Measurements from ENCODE around the gene CYP51A1. TPM values are rescaled to one million over a fixed set of nuclear protein-coding genes. Genes with fewer than 3 reads are reported as not detected.

Gene CYP51A1
- polyA plus RNA-seq, 3 donors = 5.9 to 32.4 (median 27.4) TPM

DNA sequence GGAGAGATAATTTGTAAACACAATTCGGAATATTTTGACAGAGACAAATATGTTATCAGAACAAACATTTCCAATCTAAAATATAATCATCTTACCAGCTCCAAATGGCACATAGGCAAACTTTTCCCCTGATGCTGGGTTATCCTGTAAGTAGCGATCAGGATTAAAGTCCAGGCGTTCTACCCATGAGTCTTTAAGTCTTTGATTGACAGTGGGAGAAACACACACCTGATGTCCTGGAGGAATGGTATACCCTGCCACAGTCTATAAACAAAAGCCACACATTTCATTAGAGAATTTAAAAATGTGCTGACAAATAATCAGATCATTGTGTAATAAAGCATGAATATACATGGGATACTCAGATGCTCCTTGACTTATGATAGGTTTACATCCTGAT is 17.3 kb downstream of the CYP51A1 start:
- WGBS (ENCODE audit: insufficient coverage) = no CpG with 5 or more reads among the region's 3 CpGs
- no peak for TF ChIP-seq CTCF (IDR thresholded peaks at IDR 0.05)
- Mint-ChIP-seq H3K4me1 (no peaks in the 10 kb centered on the region), H3K9me3 (peaks cover 0 to 3% (median 0%) of the 10 kb centered on the region in 7 donors), H3K27ac (no peak overlapping the region), H3K27me3 (ENCODE audit: low read depth in 3 of 3) (no peaks in the 10 kb centered on the region), H3K4me3 (no peak overlapping the region), H3K36me3 (peaks cover 29 to 64% of the 10 kb centered on the region in 2 donors)
- Histone ChIP-seq H3K4me3 (replicated peaks in 1 of 3; ENCODE audit: low read depth in 2 of 3, low read length in 3 of 3) (no peak overlapping the region), H3K4me2 (replicated peaks; ENCODE audit: extremely low read depth, low read length, poor library complexity, severe bottlenecking) (no peak overlapping the region), H3K4me1 (ENCODE audit: control insufficient read depth in 1 of 2, insufficient read depth in 2 of 2, low read length in 2 of 2) (no peaks in the 10 kb centered on the region), H2AFZ (ENCODE audit: insufficient read depth, low read depth, low read length, poor library complexity, severe bottlenecking) (no peak overlapping the region), H3K9ac (ENCODE audit: insufficient read depth, low read length, poor library complexity, severe bottlenecking) (no peak overlapping the region), H3K27me3 (ENCODE audit: control insufficient read depth in 2 of 2, insufficient read depth in 2 of 2, low read length in 2 of 2) (no peaks in the 10 kb centered on the region), H3K27ac (ENCODE audit: low read depth in 1 of 2, low read length in 2 of 2) (no peak overlapping the region), H3K36me3 (replicated peaks in 1 of 2; ENCODE audit: control insufficient read depth in 1 of 2, insufficient read depth in 2 of 2, low read length in 2 of 2) (peaks cover 14 to 52% of the 10 kb centered on the region in 2 donors), H3K9me3 (replicated peaks in 1 of 2; ENCODE audit: control insufficient read depth in 1 of 2, insufficient read depth in 1 of 2, low read length in 2 of 2) (no peaks in the 10 kb centered on the region), H4K20me1 (ENCODE audit: insufficient read depth, low read length) (no peaks in the 10 kb centered on the region), H3K79me2 (ENCODE audit: insufficient read depth, low read length) (no peaks in the 10 kb centered on the region)
- DNase-seq = no peak
- intact Hi-C loops (cut with micrococcal nuclease) = no loop called here

- no peaks in the 10 kb centered on the region for H3K27me3 Mint-ChIP-seq (ENCODE audit: low read depth in 3 of 3)
- Histone ChIP-seq H3K36me3 (replicated peaks in 1 of 2; ENCODE audit: control insufficient read depth in 1 of 2, insufficient read depth in 2 of 2, low read length in 2 of 2) (peaks cover 17 to 56% of the 10 kb centered on the region in 2 donors), H3K9ac (ENCODE audit: insufficient read depth, low read length, poor library complexity, severe bottlenecking) (no peak overlapping the region), H4K20me1 (ENCODE audit: insufficient read depth, low read length) (no peaks in the 10 kb centered on the region), H3K79me2 (ENCODE audit: insufficient read depth, low read length) (no peaks in the 10 kb centered on the region), H3K4me1 (ENCODE audit: control insufficient read depth in 1 of 2, insufficient read depth in 2 of 2, low read length in 2 of 2) (no peaks in the 10 kb centered on the region), H3K27ac (ENCODE audit: low read depth in 1 of 2, low read length in 2 of 2) (no peak overlapping the region), H3K4me3 (replicated peaks in 1 of 3; ENCODE audit: low read depth in 2 of 3, low read length in 3 of 3) (no peak overlapping the region), H3K27me3 (ENCODE audit: control insufficient read depth in 2 of 2, insufficient read depth in 2 of 2, low read length in 2 of 2) (no peaks in the 10 kb centered on the region), H2AFZ (ENCODE audit: insufficient read depth, low read depth, low read length, poor library complexity, severe bottlenecking) (no peak overlapping the region), H3K9me3 (replicated peaks in 1 of 2; ENCODE audit: control insufficient read depth in 1 of 2, insufficient read depth in 1 of 2, low read length in 2 of 2) (no peaks in the 10 kb centered on the region), H3K4me2 (replicated peaks; ENCODE audit: extremely low read depth, low read length, poor library complexity, severe bottlenecking) (no peak overlapping the region)
- DNase-seq = no peak
- H3K4me3 Mint-ChIP-seq = no peak overlapping the region
- peaks cover 25 to 59% of the 10 kb centered on the region in 2 donors for H3K36me3 Mint-ChIP-seq
- no peaks in the 10 kb centered on the region for H3K4me1 Mint-ChIP-seq
- 93% methylated on average over 3 of the region's 5 CpGs for WGBS (ENCODE audit: insufficient coverage)
- peaks cover 0 to under 1% (median 0%) of the 10 kb centered on the region in 7 donors for H3K9me3 Mint-ChIP-seq
- TF ChIP-seq CTCF (IDR thresholded peaks at IDR 0.05) = no peak
- intact Hi-C loops (cut with micrococcal nuclease) = no loop called here
- no peak overlapping the region for H3K27ac Mint-ChIP-seq
Observed at GRCh38 chr7:92115821-92116220, 18.5 kb downstream of the CYP51A1 start.

Data from CD14-positive monocyte (primary cell).